ENCODE measurements around the gene SLC1A2.

The SLC1A2 gene

DNA sequence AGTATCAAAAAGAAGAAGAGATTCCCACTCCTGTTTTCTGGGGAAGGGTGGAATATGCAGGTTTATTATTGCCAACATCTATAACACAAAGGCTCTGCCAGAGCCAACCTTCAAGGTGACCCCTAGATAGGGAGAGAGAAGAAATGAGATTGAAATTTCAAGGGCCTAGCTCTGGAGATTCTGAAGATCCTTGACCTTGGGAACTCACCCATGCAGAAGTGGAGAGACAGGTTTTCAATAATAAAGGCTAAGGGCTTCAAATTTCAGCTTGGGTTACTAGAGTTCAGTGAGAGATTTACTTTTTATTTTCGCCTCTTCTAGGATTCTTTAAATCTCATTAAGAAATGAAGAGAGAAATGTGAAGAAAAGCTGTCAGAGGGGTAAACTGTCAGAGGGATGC lies 182.0 kb downstream of the SLC1A2 start:
- H4K20me1 ChIP-seq (ENCODE audit: insufficient read depth, low read length), result no peaks in the 10 kb centered on the region
- TF ChIP-seq CTCF (IDR thresholded peaks at IDR 0.05; ENCODE audit: low read depth, low read length), result no peak
- no peak for TF ChIP-seq EZH2phosphoT487 (IDR thresholded peaks at IDR 0.05; ENCODE audit: low read depth)
- no peak overlapping the region for H2AFZ ChIP-seq (ENCODE audit: low read depth, low read length)
- H3K4me3 ChIP-seq (ENCODE audit: low read length), result no peak overlapping the region
- H3K36me3 ChIP-seq (replicated peaks; ENCODE audit: low read depth, low read length), result peaks cover 7% of the 10 kb centered on the region
- 0 out of 2 replicates have a peak, but pooled peaks cover 10% of the 10 kb centered on the region for H3K27me3 ChIP-seq (ENCODE audit: low read depth, low read length)
- no peak overlapping the region for H3K27ac ChIP-seq (ENCODE audit: low read length)
- H3K79me2 ChIP-seq (ENCODE audit: low read length), result no peaks in the 10 kb centered on the region
- no peak overlapping the region for H3K9ac ChIP-seq (ENCODE audit: low read length)
- no peaks in the 10 kb centered on the region for H3K9me3 ChIP-seq (ENCODE audit: insufficient read depth, low read length)
- no peak overlapping the region; the same call in 1 of the 2 replicates for H3K4me2 ChIP-seq (ENCODE audit: low read length)
- peaks cover 25% of the 10 kb centered on the region for H3K4me1 ChIP-seq (ENCODE audit: low read length)

DNA sequence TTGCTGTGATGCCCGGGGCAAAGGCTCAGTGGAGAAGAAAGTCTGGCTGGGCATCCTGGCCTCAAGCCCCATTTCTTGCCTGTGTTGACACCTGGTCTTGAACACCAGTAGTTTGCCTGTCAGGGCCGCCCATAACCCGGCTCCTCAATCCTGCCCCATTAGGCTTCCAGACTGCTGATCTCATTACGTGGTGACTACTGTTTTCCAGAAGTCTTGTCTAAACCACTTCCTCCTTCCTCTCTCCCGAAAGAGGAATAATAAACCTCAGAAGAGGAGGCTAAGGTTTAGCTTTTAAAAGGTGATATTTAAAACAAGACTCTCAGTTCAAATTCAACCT lies 182.7 kb downstream of the SLC1A2 start:
- H4K20me1 ChIP-seq (ENCODE audit: insufficient read depth, low read length), result 0 out of 2 replicates have a peak, but pooled peaks cover 3% of the 10 kb centered on the region
- TF ChIP-seq EZH2phosphoT487 (IDR thresholded peaks at IDR 0.05; ENCODE audit: low read depth), result no peak
- TF ChIP-seq CTCF (IDR thresholded peaks at IDR 0.05; ENCODE audit: low read depth, low read length), result no peak
- no peak overlapping the region for H2AFZ ChIP-seq (ENCODE audit: low read depth, low read length)
- no peak overlapping the region for H3K9ac ChIP-seq (ENCODE audit: low read length)
- H3K4me2 ChIP-seq (ENCODE audit: low read length), result no peak overlapping the region
- H3K36me3 ChIP-seq (replicated peaks; ENCODE audit: low read depth, low read length), result peaks cover 12% of the 10 kb centered on the region
- H3K27ac ChIP-seq (ENCODE audit: low read length), result no peak overlapping the region
- no peak overlapping the region for H3K4me3 ChIP-seq (ENCODE audit: low read length)
- H3K79me2 ChIP-seq (ENCODE audit: low read length), result no peaks in the 10 kb centered on the region
- H3K27me3 ChIP-seq (ENCODE audit: low read depth, low read length), result 0 out of 2 replicates have a peak, but pooled peaks cover 10% of the 10 kb centered on the region
- peaks cover 25% of the 10 kb centered on the region for H3K4me1 ChIP-seq (ENCODE audit: low read length)
- H3K9me3 ChIP-seq (ENCODE audit: insufficient read depth, low read length), result no peaks in the 10 kb centered on the region

DNA sequence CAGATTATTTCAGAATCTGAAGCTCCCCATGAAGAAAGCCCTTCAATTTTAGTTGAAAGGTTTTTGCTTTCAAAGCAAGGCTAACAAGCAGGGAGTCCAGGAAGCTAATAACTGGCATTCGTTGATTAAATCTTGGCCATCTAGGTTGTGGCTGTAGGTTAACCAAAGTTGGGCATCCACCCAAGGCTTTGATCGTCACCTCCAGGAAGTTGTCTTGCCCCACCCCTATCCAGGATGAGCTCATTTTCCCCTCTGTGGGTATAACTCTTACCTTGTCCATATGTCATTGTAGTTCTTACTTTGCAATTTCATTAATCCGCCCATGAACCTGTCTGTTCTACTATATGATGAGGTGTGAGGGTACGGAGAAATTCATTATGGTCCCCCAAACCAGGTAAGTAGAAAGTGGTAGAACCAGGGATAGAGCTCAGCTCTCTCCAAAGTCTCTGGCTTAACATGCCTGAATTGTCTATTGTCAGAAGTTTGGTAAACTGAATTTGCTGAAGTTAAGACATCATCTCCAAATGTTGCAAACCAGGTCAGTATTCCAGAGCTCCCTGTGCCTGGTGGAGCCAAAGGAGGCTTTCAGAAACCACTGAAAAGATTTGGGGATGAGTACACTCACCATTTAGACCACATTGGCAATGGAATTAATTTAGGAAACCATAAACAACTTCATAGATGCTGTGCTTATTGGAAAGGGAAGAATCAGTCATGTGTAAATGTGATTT lies 183.3 kb downstream of the SLC1A2 start:
- TF ChIP-seq EZH2phosphoT487 (IDR thresholded peaks at IDR 0.05; ENCODE audit: low read depth) (no peak), CTCF (IDR thresholded peaks at IDR 0.05; ENCODE audit: low read depth, low read length) (no peak)
- H3K27ac ChIP-seq (ENCODE audit: low read length), result no peak overlapping the region
- no peaks in the 10 kb centered on the region for H3K79me2 ChIP-seq (ENCODE audit: low read length)
- 0 out of 2 replicates have a peak, but pooled peaks cover 6% of the 10 kb centered on the region for H4K20me1 ChIP-seq (ENCODE audit: insufficient read depth, low read length)
- no peak overlapping the region for H3K4me2 ChIP-seq (ENCODE audit: low read length)
- no peak overlapping the region for H3K9ac ChIP-seq (ENCODE audit: low read length)
- no peak overlapping the region for H3K4me3 ChIP-seq (ENCODE audit: low read length)
- 0 out of 2 replicates have a peak, but pooled peaks cover 8% of the 10 kb centered on the region for H3K27me3 ChIP-seq (ENCODE audit: low read depth, low read length)
- H2AFZ ChIP-seq (ENCODE audit: low read depth, low read length), result no peak overlapping the region
- H3K36me3 ChIP-seq (replicated peaks; ENCODE audit: low read depth, low read length), result peaks cover 18% of the 10 kb centered on the region
- H3K4me1 ChIP-seq (ENCODE audit: low read length), result peaks cover 25% of the 10 kb centered on the region
- H3K9me3 ChIP-seq (ENCODE audit: insufficient read depth, low read length), result no peaks in the 10 kb centered on the region

DNA sequence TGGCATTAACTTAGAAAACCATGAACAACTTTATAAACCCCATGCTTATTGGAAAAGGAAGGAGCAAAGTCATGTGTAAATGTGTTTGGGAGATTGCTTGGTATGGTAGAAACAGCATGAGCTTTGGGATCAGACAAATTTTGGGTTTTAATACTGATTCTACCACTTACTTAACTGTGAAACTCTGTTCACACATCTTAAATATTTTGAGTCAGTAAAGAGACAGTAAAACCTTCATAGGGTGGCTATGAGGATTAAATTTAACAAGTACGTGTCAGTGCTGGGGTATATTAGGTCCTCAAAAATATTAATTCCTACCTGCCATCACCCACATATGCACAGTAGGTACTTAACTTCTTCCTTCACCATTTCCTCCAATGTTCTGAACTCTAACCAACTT lies 183.9 kb downstream of the SLC1A2 start:
- Histone ChIP-seq H3K36me3 (replicated peaks; ENCODE audit: low read depth, low read length) (peaks cover 24% of the 10 kb centered on the region), H3K4me1 (ENCODE audit: low read length) (peaks cover 25% of the 10 kb centered on the region), H4K20me1 (ENCODE audit: insufficient read depth, low read length) (peaks cover 8% of the 10 kb centered on the region; the same call in 1 of the 2 replicates), H3K27me3 (ENCODE audit: low read depth, low read length) (0 out of 2 replicates have a peak, but pooled peaks cover 6% of the 10 kb centered on the region), H3K4me2 (ENCODE audit: low read length) (no peak overlapping the region), H3K79me2 (ENCODE audit: low read length) (no peaks in the 10 kb centered on the region), H3K4me3 (ENCODE audit: low read length) (no peak overlapping the region), H3K9ac (ENCODE audit: low read length) (no peak overlapping the region), H3K9me3 (ENCODE audit: insufficient read depth, low read length) (no peaks in the 10 kb centered on the region), H2AFZ (ENCODE audit: low read depth, low read length) (no peak overlapping the region), H3K27ac (ENCODE audit: low read length) (no peak overlapping the region)
- TF ChIP-seq EZH2phosphoT487 (IDR thresholded peaks at IDR 0.05; ENCODE audit: low read depth), result no peak
- no peak for TF ChIP-seq CTCF (IDR thresholded peaks at IDR 0.05; ENCODE audit: low read depth, low read length)
